K562 (cell line): ENCODE data around the gene PGPEP1. TPM values are rescaled to one million over a fixed set of nuclear protein-coding genes. Genes with fewer than 3 reads are reported as not detected.

ENCODE experiments used
- REST ChIP-seq, 2 experiments: fragments of 450-650 bp; formaldehyde crosslinking in 1 of 2; IDR thresholded peaks; 2 replicates each; pipeline versions ENCODE4 v1.4.0 to v1.6.1; 2014 to 2020; ENCODE audit warnings: mild to moderate bottlenecking in 2 of 2, borderline replicate concordance in 1 of 2, low read depth in 1 of 2
- polyA plus RNA-seq, 8 experiments: library from polyadenylated mRNA; depleted of rRNA in 4 of 8; stranded (reverse) in 5 of 8; unstranded in 3 of 8; fragments of >200 nt; fragmentation: Nextera tagmentation in 2 of 8; fragmentation: Illumina TruSeq in 1 of 8; extraction: Ambion mirVana in 2 of 8; extraction: Trizol in 1 of 8; gene quantifications; 2 replicates each; pipeline versions ENCODE4 v1.2.1 to v1.2.3, GENCODE V29; 2011 to 2014; ENCODE audit warnings: inconsistent platforms in 1 of 8, missing spikeins in 1 of 8
- total RNA-seq, 7 experiments: library from RNA; depleted of rRNA in 6 of 7; stranded (reverse); fragments of >200 nt in 6 of 7; fragmentation: Illumina TruSeq in 2 of 7; extraction: Trizol in 2 of 7; gene quantifications; 2 replicates each; pipeline versions ENCODE4 v1.2.1 to v1.2.3, GENCODE V29; 2011 to 2021; ENCODE audit warnings: low replicate concordance in 1 of 7

Gene PGPEP1
- total and polyA plus RNA-seq, 9 of the 15 experiments (the other 6 are each of a cell fraction or from before 2014, with no cell fraction given), result 10.0 to 69.6 (median 33.5) TPM

GRCh38 chr19:18328340-18329034, 11.9 kb upstream of the PGPEP1 start (continued):
- TF ChIP-seq REST (IDR thresholded peaks at IDR 0.05; ENCODE audit: borderline replicate concordance) (peak; percentile 85), REST (CRISPR knock-in tag; IDR thresholded peaks at IDR 0.05; ENCODE audit: low read depth) (no peak)
